Measurements from ENCODE around the gene SCUBE3.

The SCUBE3 gene

GRCh38 chr6:35181933-35182612 is 31.7 kb upstream of the SCUBE3 start:
- ATAC-seq (no peak), DNase-seq (no peak)

GRCh38 chr6:35183281-35183680 is 30.5 kb upstream of the SCUBE3 start:
- no peak for ATAC-seq
- no peak for DNase-seq

GRCh38 chr6:35183935-35184334 is 29.8 kb upstream of the SCUBE3 start:
- ATAC-seq (no peak), DNase-seq (no peak)

GRCh38 chr6:35184580-35185301 is 29.0 kb upstream of the SCUBE3 start:
- DNase-seq, result no peak
- no peak for ATAC-seq

- no peak for DNase-seq
- ATAC-seq, result no peak
Observed at GRCh38 chr6:35185302-35185681, 28.5 kb upstream of the SCUBE3 start.

GRCh38 chr6:35185971-35186370 is 27.8 kb upstream of the SCUBE3 start:
- ATAC-seq (no peak), DNase-seq (no peak)

- ATAC-seq (no peak), DNase-seq (no peak)
Observed at GRCh38 chr6:35186571-35186970, 27.2 kb upstream of the SCUBE3 start.

- no peak for DNase-seq
- ATAC-seq, result no peak
Observed at GRCh38 chr6:35188886-35189285, 24.9 kb upstream of the SCUBE3 start.

- ATAC-seq (no peak), DNase-seq (no peak)
Observed at GRCh38 chr6:35190306-35190705, 23.4 kb upstream of the SCUBE3 start.

GRCh38 chr6:35191889-35192288 is 21.9 kb upstream of the SCUBE3 start:
- ATAC-seq, result peak; percentile 31
- DNase-seq, result peak; percentile 27

GRCh38 chr6:35192301-35192860 is 21.4 kb upstream of the SCUBE3 start:
- no peak for ATAC-seq
- DNase-seq, result no peak

GRCh38 chr6:35194390-35194789 is 19.4 kb upstream of the SCUBE3 start:
- DNase-seq (no peak), ATAC-seq (no peak)

- DNase-seq (no peak), ATAC-seq (no peak)
Observed at GRCh38 chr6:35195120-35195780, 18.5 kb upstream of the SCUBE3 start.

GRCh38 chr6:35197196-35197595 is 16.6 kb upstream of the SCUBE3 start:
- no peak for ATAC-seq
- DNase-seq, result no peak

- DNase-seq (no peak), ATAC-seq (no peak)
Observed at GRCh38 chr6:35199866-35200265, 13.9 kb upstream of the SCUBE3 start.

- DNase-seq, result no peak
- ATAC-seq, result no peak
Observed at GRCh38 chr6:35202066-35202546, 11.7 kb upstream of the SCUBE3 start.

- DNase-seq (no peak), ATAC-seq (no peak)
Observed at GRCh38 chr6:35203152-35203670, 10.5 kb upstream of the SCUBE3 start.

GRCh38 chr6:35203680-35204079 is 10.1 kb upstream of the SCUBE3 start:
- no peak for DNase-seq
- no peak for ATAC-seq

GRCh38 chr6:35206346-35206745 is 7.4 kb upstream of the SCUBE3 start:
- DNase-seq, result no peak
- no peak for ATAC-seq

- ATAC-seq (no peak), DNase-seq (no peak)
Observed at GRCh38 chr6:35208419-35208818, 5.3 kb upstream of the SCUBE3 start.

- no peak for ATAC-seq
- no peak for DNase-seq
Observed at GRCh38 chr6:35209081-35209480, 4.7 kb upstream of the SCUBE3 start.

- ATAC-seq (no peak), DNase-seq (no peak)
Observed at GRCh38 chr6:35209622-35210247, 4.0 kb upstream of the SCUBE3 start.
